SHP77 treated with DMSO at 0.1 percent for 48 hours (cell line): ENCODE results near the gene BTNL2.
"Not testable (repeated sequence)": the region's sequence is repeated elsewhere in the genome, so short reads cannot be mapped to it uniquely, and the experiment has no call there.

Source experiments
- DNase-seq: peaks from one replicate; lab custom pipeline; 2025; lab: John Stamatoyannopoulos, UW

BTNL2 gene, protein sequence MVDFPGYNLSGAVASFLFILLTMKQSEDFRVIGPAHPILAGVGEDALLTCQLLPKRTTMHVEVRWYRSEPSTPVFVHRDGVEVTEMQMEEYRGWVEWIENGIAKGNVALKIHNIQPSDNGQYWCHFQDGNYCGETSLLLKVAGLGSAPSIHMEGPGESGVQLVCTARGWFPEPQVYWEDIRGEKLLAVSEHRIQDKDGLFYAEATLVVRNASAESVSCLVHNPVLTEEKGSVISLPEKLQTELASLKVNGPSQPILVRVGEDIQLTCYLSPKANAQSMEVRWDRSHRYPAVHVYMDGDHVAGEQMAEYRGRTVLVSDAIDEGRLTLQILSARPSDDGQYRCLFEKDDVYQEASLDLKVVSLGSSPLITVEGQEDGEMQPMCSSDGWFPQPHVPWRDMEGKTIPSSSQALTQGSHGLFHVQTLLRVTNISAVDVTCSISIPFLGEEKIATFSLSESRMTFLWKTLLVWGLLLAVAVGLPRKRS

GRCh38 chr6:32406857-32407256 is at the start of gene BTNL2:
Gene BTNL2 (minus strand): TSS chr6:32407181. CDS start chr6:32407123, 58 bp downstream.
- no peak for DNase-seq

GRCh38 chr6:32449088-32449736 is 42.2 kb upstream of the BTNL2 start:
- no peak for DNase-seq

DNA sequence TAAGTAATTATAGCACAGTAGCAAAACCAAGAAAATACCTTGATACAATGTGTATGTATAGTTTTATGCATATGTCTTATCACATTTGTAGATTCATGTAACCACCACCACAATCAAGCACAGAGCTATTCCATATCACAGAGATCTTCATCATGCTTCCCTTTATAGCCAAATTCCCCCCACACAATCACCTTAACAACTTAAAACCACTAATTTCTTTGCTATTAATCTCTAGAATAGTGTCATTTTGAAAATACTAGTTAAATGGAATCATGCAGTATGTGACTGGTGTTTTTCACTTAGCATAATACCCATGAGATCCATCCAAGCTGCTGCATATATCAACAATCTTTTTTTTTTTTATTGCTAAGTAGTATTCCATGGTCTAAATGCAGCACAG is 41.0 kb upstream of the BTNL2 start:
- no peak for DNase-seq

- no peak for DNase-seq
Observed at GRCh38 chr6:32445321-32445854, 38.4 kb upstream of the BTNL2 start.

DNA sequence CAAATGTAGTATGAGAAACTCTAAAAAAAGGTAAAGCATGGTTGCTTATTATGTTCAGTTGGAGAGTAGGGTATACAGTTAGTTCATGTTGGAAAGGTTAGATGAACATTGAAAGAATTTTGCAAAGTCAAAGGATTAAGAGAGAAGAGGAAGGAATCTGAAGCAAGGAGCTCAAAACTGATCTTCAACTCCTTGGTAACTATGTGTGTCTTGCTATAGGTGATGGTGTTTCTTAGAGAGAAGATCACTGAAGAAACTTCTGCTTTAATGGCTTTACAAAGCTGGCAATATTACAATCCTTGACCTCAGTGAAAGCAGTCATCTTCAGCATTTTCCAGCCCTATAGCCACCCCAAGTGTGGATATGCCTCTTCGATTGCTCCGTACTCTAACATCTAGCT is 37.5 kb upstream of the BTNL2 start:
- no peak for DNase-seq

- no peak for DNase-seq
Observed at GRCh38 chr6:32442977-32443552, 36.1 kb upstream of the BTNL2 start.

GRCh38 chr6:32442243-32442667 is 35.3 kb upstream of the BTNL2 start:
- DNase-seq: no peak

- DNase-seq: no peak
Observed at GRCh38 chr6:32439602-32440214, 32.7 kb upstream of the BTNL2 start, which contains the start of gene HLA-DRA. Gene HLA-DRA (plus strand): TSS chr6:32439887. CDS start chr6:32439951, 64 bp downstream.

DNA sequence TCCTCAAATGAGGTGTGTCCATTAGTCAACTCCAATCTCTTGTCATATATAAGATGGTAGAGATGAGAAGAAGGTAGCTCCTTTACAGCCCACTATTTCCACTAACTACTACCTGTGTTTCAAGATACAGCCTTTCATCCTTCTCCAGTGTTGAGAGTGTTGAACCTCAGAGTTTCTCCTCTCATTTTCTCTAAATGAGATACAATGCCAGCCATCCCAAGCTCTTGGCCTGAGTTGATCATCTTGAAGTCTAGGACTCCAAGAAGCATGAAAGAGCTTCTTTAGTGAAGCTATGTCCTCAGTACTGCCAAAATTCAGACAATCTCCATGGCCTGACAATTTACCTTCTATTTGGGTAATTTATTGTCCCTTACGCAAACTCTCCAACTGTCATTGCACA is 32.2 kb upstream of the BTNL2 start:
- no peak for DNase-seq

DNA sequence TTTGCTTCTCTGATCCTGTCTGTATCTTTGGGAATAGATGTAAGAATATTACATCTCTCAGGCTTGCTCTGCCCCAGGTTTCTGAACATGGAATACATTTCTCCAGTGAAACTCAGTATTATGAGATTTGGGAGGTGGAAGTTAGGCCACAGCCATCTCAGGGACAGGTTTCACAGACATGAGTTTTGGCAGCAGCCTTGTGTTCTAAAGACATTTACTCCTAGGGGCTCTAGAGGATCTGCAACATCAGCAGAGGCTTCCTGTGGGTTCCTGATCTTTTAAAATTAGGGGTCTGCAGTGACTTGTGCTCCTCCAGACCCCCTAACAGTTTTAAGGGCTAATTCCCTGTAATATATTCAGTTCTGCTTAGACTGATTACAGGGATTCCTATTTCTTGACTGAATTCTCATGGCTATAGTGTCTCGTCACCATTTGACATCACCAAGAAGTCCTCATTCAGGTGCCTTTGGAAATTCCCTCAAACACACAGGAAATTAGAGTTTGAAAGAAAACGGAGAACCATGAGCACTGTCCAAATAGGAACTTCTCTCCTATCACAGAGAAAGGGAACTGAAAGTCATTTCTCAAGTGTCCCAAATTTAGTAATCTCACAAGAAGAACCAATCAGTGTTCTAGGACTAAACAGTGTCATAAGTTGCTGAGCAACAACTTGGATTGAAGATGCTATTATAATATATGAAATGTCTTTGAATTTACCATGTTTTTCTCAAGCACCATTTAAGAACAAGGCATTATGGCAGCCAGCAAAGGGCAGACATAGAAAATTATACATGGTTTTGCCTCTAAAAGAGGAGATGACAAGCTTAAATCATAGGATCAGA is 30.2 kb upstream of the BTNL2 start:
- no peak for DNase-seq

GRCh38 chr6:32436186-32436585 is 29.2 kb upstream of the BTNL2 start:
- DNase-seq: no peak

- DNase-seq: not testable (repeated sequence)
Observed at GRCh38 chr6:32433950-32434349, 27.0 kb upstream of the BTNL2 start.

DNA sequence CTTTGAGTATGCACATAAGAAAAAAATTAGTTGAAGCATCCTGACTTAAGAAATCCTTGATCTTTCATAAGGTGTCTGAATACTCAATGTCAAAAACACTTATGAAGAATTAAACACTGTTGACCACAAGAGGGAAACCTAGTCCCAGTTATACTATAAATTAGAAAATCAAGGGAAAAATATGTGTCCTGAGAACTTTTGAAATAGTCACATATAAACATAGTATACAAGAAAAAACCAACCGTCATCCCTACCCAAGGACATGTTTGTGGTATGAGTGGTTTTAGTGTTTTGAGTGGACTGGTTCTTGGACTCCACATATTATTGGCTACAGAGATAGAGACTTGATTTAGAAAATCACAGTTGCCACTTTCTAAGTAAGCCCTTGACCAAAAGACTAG is 25.1 kb upstream of the BTNL2 start:
- no peak for DNase-seq

GRCh38 chr6:32431142-32431541 is 24.2 kb upstream of the BTNL2 start:
- DNase-seq: no peak

GRCh38 chr6:32430179-32430578 is 23.2 kb upstream of the BTNL2 start:
- no peak for DNase-seq

- DNase-seq: no peak
Observed at GRCh38 chr6:32427934-32428474, 21.0 kb upstream of the BTNL2 start.

GRCh38 chr6:32427218-32427617 is 20.2 kb upstream of the BTNL2 start:
- no peak for DNase-seq

- DNase-seq: no peak
Observed at GRCh38 chr6:32426338-32426737, 19.4 kb upstream of the BTNL2 start.

DNA sequence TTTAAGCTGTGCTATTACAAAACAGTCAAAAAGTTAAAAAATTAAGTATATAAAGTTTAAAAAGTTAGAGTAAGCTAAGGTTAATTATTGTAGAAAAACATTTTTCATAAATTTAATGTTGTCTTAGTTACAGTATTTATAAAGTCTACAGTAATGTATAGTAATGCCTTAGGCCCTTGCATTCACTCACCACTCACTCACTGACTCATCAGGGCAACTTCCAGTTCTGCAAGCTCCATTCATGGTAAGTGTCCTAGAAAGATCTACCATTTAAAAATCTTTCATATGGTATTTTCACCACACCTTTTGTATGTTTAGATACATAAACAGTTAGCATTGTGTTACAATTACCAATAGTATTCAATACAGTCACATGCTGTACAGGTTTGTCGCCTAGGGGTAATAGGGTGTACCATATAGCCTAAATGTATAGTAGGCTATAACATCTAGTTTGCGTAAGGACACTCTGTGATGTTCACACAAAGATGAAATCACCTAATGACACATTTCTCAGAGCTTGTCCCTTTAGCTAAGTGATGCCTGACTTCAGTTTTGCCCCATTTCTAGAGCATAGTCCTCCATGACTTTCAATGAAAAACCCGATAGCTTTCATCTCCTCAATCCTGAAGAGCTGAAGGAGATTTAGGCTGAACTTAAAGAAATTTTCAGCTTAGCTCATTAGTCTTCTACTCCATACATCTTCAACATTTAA is 17.8 kb upstream of the BTNL2 start:
- DNase-seq: no peak

DNA sequence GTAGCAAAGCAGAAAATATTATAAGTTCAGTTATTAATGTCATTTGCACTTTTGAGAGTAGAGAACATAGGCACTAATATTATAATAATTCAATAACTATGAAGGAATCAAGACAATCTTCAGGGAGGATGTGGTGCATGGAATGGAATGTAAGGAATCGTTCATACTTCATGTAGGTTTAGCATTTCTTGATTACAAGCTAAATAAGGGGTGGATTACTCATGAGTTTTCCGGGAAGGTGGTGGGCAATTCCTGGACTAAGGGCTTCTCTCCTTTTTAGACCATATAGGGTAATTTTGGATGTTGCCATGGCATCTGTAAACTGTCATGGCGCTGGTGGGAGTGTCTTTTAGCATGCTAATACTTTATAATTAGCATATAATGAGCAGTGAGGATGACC is 9.1 kb upstream of the BTNL2 start:
- no peak for DNase-seq
